ENCODE data around the gene CPSF4L.

GRCh38 chr17:73280191-73280590 lies 18.5 kb upstream of the CPSF4L start:
- TF ChIP-seq POLR2A (IDR thresholded peaks at IDR 0.05; ENCODE audit: extremely low read depth, insufficient read length) (no peak), CTCF (IDR thresholded peaks at IDR 0.05; ENCODE audit: low read depth, low read length) (no peak), MAX (IDR thresholded peaks at IDR 0.05; ENCODE audit: low read depth, low read length) (no peak)

All from NB4 (cell line).